Breast epithelium (tissue), 4 donors: ENCODE measurements around the gene DNM3. TPM values are rescaled to one million over a fixed set of nuclear protein-coding genes. Genes with fewer than 3 reads are reported as not detected.

ENCODE experiments used
- DNase-seq, 2 donors: peaks; one replicate each; pipeline ENCODE4 v3.0.0-alpha.2; 2019; ENCODE audit warnings: low spot score in 2 of 2
- H3K27ac ChIP-seq, 2 donors: fragments of 200-600 bp; sonication (generic) in 1 of 2; one replicate each; pipeline ENCODE4 v1.5.1; 2016 to 2019; ENCODE audit warnings: mild to moderate bottlenecking in 1 of 2
- H3K27me3 ChIP-seq, 2 donors: fragments of 200-600 bp; sonication (generic) in 1 of 2; one replicate each; pipeline versions ENCODE4 v1.5.1 to v1.6.0; 2017 to 2019; ENCODE audit warnings: control low read depth in 1 of 2, mild to moderate bottlenecking in 1 of 2
- H3K36me3 ChIP-seq: fragments of 200-600 bp; one replicate; pipeline ENCODE4 v1.5.1; 2019
- H3K4me1 ChIP-seq, 2 donors: fragments of 200-600 bp; sonication (generic); one replicate each; pipeline ENCODE4 v1.5.1; 2016 to 2019; ENCODE audit warnings: control low read depth in 1 of 2
- H3K4me3 ChIP-seq, 3 donors: fragments of 200-600 bp; sonication (generic); 1 replicate in 2 of 3; 2 replicates in 1 of 3; pipeline ENCODE4 v1.5.1; 2016 to 2019; ENCODE audit warnings: mild to moderate bottlenecking in 3 of 3, moderate library complexity in 2 of 3
- H3K9me3 ChIP-seq, 2 donors: fragments of 200-600 bp; sonication (generic) in 1 of 2; one replicate each; pipeline ENCODE4 v1.5.1; 2016 to 2019; ENCODE audit warnings: control low read depth in 1 of 2
- CTCF ChIP-seq, 3 donors: fragments of 450-650 bp; IDR thresholded peaks; one replicate each; pipeline ENCODE4 v1.5.1; 2016 to 2017; ENCODE audit warnings: antibody characterized with exemption in 3 of 3, mild to moderate bottlenecking in 3 of 3, moderate library complexity in 3 of 3
- POLR2A ChIP-seq: fragments of 450-650 bp; IDR thresholded peaks from one replicate; pipeline ENCODE4 v1.6.1; 2016; ENCODE audit warnings: antibody characterized with exemption, mild to moderate bottlenecking, moderate library complexity
- POLR2AphosphoS5 ChIP-seq, 3 donors: sonication (generic); formaldehyde crosslinking; IDR thresholded peaks; one replicate each; pipeline ENCODE4 v1.6.1; 2017; ENCODE audit warnings: antibody characterized with exemption in 3 of 3
- intact Hi-C: fragments of 100-400 bp; cut with DNase I; formaldehyde crosslinking; loops from one replicate; pipeline ENCODE4 v1.15.1; 2023; ENCODE audit warnings: low total_unique reads
- total RNA-seq, 3 donors: library from RNA; depleted of rRNA; stranded (reverse); fragments of >200 nt; gene quantifications; one replicate each; pipeline ENCODE4 v1.1.0, GENCODE V29; 2016

The DNM3 gene
- total RNA-seq, 3 donors from 2014 or later: 5.1 to 7.5 (median 6.6) TPM

GRCh38 chr1:172451002-172451443, 609.7 kb downstream of the DNM3 start:
- Histone ChIP-seq H3K27ac (peak overlapping the region in 1 of 2 donors; percentile 83), H3K4me1 (peaks cover 0 to 20% of the 10 kb centered on the region in 2 donors), H3K9me3 (no peaks in the 10 kb centered on the region), H3K36me3 (no peaks in the 10 kb centered on the region), H3K4me3 (no peak overlapping the region), H3K27me3 (no peaks in the 10 kb centered on the region)
- intact Hi-C loops: no loop called here
- DNase-seq: no peak
- TF ChIP-seq CTCF (IDR thresholded peaks at IDR 0.05): no peak
- no peak for TF ChIP-seq POLR2AphosphoS5 (IDR thresholded peaks at IDR 0.05)
- no peak for TF ChIP-seq POLR2A

- H3K27ac ChIP-seq: no peak overlapping the region
- intact Hi-C loops: no loop called here
- H3K36me3 ChIP-seq: no peaks in the 10 kb centered on the region
- no peak for DNase-seq
- H3K4me3 ChIP-seq: no peak overlapping the region
- no peaks in the 10 kb centered on the region for H3K27me3 ChIP-seq
- no peaks in the 10 kb centered on the region for H3K9me3 ChIP-seq
- H3K4me1 ChIP-seq: peaks cover 0 to 14% of the 10 kb centered on the region in 2 donors
- no peak for TF ChIP-seq POLR2AphosphoS5 (IDR thresholded peaks at IDR 0.05)
- no peak for TF ChIP-seq POLR2A
- no peak for TF ChIP-seq CTCF (IDR thresholded peaks at IDR 0.05)
Measured at GRCh38 chr1:172452536-172453152, 611.3 kb downstream of the DNM3 start.

- no peaks in the 10 kb centered on the region for H3K36me3 ChIP-seq
- no peaks in the 10 kb centered on the region for H3K27me3 ChIP-seq
- TF ChIP-seq POLR2A: no peak
- TF ChIP-seq CTCF (IDR thresholded peaks at IDR 0.05): no peak
- no peak for TF ChIP-seq POLR2AphosphoS5 (IDR thresholded peaks at IDR 0.05)
- no peak for DNase-seq
- H3K9me3 ChIP-seq: no peaks in the 10 kb centered on the region
- intact Hi-C loops: no loop called here
- H3K4me1 ChIP-seq: peaks cover 0 to 14% of the 10 kb centered on the region in 2 donors
- H3K4me3 ChIP-seq: no peak overlapping the region
- H3K27ac ChIP-seq: no peak overlapping the region
Measured at GRCh38 chr1:172453153-172453545, 611.9 kb downstream of the DNM3 start.

- Histone ChIP-seq H3K36me3 (no peaks in the 10 kb centered on the region), H3K4me3 (no peak overlapping the region), H3K4me1 (peaks cover 0 to 14% of the 10 kb centered on the region in 2 donors), H3K27ac (no peak overlapping the region), H3K27me3 (no peaks in the 10 kb centered on the region), H3K9me3 (no peaks in the 10 kb centered on the region)
- intact Hi-C loops: no loop called here
- no peak for DNase-seq
- TF ChIP-seq CTCF (IDR thresholded peaks at IDR 0.05): no peak
- TF ChIP-seq POLR2AphosphoS5 (IDR thresholded peaks at IDR 0.05): no peak
- TF ChIP-seq POLR2A: no peak
Measured at GRCh38 chr1:172453607-172454006, 612.3 kb downstream of the DNM3 start.

- DNase-seq: no peak
- H3K27me3 ChIP-seq: no peaks in the 10 kb centered on the region
- H3K36me3 ChIP-seq: no peaks in the 10 kb centered on the region
- intact Hi-C loops: no loop called here
- H3K9me3 ChIP-seq: no peaks in the 10 kb centered on the region
- no peak overlapping the region for H3K27ac ChIP-seq
- TF ChIP-seq CTCF (IDR thresholded peaks at IDR 0.05) (no peak), POLR2AphosphoS5 (IDR thresholded peaks at IDR 0.05) (no peak), POLR2A (no peak)
- peaks cover 0 to 7% of the 10 kb centered on the region in 2 donors for H3K4me1 ChIP-seq
- no peak overlapping the region for H3K4me3 ChIP-seq
Measured at GRCh38 chr1:172455451-172455850, 614.2 kb downstream of the DNM3 start.
